Stimulated activated CD4-positive, alpha-beta T cell treated with anti-CD3 and anti-CD28 coated beads, Interleukin-4, amount 100 ng/mL, for 4 hours (primary cell): ENCODE measurements around the gene C2CD2.

Experiments
- DNase-seq, 2 experiments: peaks; one replicate each; pipeline ENCODE4 v3.0.0-alpha.2; 2020

Gene C2CD2

DNA sequence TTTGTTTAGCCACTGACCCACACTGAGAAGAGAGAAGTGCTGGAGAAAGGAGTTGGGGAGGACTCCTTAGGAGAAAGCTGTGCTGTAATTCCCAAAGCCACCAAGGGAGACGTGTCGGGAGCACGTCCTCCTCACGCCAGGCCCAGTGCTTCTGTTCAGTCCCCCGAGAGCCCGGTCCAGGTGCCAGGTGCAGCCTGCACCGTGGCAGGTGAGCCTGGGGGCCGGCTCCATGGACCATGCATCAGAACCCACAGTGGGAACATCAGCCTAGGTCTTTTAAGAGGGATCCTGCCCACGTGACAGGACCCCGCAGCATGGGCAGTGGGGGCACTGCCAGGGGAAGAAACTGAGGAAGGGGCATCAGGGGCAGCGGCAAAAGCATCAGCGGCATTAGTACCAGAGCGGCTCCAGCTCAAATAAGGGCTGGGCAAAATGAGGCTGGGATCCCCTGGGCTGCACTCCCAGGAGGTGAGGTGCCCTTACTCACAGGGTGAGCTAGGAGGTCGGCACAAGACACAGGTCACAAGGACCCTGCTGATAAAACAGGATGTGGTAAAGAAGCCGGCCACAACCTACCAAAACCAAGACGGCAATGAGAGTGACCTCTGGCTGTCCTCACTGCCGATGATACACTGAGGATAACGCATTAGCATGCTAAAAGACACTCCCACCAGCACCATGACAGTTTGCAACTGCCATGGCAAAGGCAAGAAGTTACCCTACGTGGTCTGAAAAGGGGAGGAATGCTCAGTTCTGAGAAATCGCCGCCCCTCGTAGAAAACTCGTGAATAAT lies 50.1 kb downstream of the C2CD2 start:
- no peak for DNase-seq

DNA sequence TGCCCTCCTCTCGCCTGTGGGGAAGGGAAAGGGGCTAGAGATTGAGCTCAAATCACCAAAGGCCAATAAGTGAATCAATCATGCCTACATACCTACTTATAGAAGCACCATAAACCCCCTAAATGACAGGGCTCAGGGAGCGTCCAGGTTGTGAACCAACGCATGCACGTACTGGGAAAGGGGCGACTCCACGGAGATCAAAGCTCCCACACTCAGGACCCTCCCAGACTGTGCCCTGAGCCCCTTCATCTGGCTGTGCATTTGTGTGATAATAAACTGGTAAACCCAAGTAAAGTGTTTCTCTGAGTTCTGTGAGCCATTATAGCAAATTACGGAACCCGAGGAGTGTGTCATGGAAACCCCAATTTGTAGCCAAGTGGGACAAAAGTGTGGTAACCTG lies 50.9 kb downstream of the C2CD2 start:
- no peak for DNase-seq

DNA sequence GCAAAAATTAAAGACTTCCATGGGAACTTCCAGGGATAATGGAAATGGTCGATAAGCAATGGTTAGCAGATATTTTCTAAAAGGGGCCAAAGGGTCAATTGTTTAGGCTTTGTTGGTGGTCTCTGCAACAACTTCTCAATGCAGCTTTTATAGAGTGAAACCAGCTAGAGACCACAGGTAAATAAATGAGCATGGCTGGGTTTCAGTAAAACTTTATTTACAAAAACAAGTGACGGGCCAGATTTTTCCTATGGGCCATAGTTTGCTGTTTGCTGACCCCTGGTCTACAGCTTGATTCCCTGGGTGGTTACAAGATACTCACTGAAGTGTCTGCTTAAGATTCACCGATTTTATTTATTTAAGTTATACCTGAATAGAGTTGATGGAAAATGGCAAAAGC lies 52.0 kb downstream of the C2CD2 start:
- no peak for DNase-seq

DNA sequence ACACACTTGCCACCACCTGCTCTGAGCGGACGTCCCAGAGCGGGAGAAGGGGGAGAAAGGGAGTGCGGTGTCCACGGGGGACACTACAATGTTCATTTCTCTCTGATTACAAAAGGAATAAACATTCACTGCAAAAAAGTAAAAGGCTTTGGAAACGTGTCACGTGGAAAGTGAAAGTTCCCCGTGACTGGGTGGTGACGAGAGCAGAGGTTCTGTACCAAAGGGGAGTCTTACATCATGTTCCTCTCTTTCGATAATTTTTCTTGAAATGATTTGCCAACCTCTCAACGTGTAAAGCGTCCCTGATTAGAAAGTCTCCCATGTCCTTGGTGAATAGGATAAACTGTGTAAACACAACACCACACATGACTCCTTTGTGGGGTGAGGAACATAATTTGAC lies 52.7 kb downstream of the C2CD2 start:
- no peak for DNase-seq

DNA sequence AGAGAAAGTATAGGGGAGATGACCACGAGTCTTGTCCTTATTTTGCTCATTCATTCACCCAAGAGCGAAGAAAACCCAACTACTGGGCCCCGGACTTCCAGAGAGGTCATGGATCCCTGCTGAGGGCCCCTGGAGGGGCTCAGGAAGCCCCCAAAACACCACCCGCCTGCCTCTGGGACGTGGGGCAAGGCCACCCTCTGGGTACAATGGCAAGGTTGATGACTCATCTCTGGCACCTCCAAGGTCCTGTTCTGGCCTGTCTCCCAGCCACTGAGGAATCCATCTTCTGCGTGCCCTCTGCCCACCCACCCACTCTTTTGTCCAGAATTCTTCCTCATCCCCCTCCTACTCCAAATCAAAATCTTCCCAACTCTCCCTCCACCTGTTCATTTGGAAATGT lies 53.4 kb downstream of the C2CD2 start:
- DNase-seq, result no peak

DNA sequence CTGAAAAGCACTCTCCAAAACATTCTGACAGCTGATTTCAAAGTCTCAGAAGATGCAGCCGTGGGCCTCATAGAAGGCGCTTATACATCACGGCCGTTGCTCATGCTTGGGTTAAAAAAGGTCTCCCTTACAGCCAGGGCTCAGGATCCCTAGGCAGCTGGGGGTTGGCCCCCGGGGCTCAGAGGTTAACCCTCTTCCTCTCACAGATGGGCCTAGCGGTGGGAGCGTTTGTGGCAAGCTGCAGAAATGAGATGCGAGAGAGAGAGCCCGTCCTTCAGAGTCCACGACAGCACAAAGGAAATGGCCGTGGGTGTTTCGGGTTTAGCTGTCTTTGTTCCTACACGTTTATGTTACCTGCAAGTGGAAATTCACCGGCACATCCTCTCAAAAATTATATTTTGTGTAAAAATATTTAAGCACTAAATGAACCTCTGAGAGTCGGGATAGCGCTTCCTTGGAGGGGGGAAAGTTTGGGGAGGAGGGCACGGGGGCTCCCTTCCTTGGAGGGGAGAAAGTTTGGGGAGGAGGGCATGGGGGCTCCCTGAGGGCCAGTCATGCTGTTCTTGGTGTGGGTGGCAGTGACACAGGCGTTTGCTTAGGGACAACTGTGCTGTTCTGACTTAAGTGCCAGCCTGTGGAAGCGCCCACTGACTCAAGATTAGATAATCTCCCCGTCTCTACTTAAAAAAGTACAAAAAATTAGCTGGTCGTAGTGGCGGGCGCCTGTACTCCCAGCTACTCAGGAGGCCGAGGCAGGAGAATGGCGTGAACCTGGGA lies 54.2 kb downstream of the C2CD2 start:
- peak; percentile 37 to 38 for DNase-seq

DNA sequence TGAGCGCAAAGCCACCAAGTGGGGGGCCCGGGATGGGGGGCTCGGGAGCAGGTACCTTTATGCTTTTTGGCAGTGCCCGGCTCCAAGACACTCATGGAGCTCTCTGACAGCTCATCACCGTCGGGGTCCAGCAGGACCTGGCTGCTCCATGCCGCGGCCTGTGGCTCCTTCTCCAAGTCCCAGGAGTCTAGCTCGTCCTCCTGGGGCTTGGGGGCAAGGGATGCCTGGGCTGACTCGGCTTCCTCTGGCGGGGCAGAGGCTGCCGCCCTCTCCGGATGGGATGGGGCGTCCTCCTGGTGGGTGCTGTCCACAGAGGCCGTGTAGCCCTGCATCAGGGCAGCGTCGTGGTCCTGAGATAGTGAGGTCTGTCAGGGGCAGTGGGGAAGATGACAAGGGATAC lies 54.8 kb downstream of the C2CD2 start:
- no peak for DNase-seq

DNA sequence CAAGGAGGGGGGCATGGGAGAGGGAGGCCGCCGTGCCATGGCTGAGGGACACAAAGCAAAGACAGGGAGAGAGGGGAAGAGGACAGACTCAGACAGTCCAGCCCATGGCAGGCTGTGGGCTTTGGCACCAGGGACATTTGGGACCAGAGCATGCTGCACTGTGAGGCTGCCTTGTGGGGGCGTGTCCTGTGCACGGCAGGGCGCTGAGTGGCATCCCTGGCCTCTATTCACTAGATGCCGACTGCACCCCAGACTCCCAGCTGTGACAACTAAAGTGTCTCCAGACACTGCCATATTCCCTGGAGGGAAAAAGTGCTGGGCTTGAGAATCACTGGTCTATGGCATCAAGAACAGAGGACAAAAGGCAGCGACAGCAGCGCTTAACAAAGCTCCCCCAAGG lies 56.1 kb downstream of the C2CD2 start:
- DNase-seq, result no peak

DNA sequence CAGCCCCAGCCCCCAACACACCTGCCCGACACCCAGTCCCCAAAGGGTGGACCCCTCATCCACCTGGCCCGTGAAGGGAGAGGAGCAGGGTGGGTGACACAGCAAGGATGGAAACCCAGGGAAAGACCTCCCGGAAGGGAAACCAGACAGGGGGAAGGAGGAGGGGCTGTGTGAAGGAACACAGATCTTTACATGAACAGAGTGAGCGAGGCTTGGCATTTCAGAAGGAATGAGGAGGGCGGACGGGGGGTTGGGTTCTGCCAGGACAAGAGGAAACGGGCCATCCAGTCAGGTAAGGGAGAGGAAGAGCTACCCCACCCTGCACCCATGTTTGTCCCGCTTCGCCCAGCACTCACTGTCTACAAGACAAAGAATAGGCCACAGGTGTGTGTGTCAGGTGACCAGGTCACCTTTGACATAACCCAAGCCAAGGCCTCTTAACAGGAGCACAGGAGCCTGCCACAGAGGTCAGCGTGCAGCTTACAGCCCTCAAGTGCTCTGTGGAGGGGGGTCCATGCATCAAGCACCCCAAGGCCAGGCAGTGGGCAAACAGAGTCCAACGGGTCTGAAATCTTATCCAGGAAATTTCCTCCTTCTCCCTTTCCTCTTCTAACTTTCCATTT lies 56.7 kb downstream of the C2CD2 start:
- no peak for DNase-seq

DNA sequence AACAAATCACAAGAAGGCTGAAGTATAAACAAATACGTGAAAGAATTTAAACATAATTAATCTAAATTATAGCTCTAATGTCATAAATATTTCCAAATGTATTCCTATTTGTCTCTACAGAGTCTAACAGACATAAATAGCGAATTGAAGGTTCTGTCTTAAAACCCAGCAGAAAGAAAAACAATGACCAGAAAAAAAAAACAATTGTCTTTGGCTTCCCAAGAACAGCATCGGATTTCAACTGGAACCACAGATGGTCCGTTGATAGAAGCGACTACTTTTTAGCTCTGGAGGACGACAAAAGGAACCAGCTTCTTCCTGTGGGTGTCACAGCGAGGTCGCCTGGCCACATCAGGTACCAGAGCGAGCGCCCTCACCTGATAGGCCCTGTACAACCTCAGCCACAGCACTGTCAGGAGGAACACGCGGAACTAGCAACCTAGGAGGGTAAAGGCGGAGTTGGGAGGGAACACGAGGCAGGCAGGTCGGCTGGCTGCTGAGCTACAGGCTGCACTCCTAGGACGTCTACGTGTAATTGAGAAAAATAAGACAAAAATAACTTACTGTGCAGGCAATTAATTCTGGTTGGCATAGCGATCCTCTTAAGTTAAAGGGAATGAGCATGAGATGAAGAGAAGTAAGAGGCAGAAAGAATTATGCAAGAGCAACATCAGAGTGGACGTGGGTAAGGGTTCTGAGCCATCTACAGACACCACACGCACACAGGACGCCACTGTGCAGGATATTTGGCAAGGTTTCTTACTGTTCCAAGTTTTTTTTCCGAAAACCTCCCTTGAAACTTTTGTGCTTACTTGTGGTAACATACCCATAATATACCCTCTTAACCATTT lies 58.0 kb downstream of the C2CD2 start:
- peak; percentile 45 to 66 for DNase-seq

DNA sequence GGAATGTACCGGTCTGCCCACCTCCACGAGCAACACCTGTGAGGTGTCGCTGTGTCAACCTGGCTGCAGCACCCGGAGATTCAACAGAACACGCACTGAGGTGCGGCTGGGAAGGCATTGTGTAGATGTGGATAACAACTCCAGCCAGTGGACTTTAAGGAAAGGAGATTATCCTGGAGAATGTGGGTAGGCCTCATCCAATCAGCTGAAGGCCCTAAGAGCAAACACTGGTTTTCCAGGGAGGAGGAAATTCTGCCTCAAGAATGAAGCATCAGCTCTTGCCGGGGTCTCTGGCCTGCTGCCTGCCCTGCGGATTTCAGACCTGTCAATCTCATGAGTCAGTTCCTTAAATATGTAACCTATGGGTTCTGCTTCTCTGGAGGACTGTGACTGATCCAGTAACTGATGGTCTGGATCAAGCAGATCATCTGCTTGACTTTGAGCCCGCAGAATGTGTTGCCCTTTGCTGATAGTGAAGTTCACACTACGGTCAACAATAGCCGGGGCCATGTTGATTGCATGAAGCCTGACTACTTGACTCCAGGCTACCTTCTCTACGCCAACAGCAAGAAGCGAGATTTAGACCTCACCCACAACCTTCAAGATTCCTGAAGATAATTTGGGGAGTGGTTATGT lies 58.8 kb downstream of the C2CD2 start:
- DNase-seq, result no peak

DNA sequence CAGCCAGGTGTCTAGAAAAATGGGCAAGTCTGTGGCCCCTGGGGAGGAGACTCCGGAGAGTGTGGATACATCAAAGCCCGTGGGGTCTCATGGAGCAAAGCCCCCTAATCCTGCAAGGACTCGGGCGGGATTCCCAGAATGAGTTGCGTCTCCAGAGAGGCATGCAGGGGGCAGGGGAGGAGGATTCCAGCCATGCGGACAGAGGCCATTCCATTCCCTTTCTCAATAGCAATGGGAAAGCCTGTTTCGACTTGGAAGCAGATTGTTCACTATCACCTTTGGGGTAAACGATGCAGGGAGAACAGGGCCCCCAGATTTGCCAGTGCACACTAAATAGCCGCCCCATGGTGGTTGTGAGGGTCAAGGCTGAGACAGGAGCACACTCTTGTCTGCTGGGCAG lies 59.3 kb downstream of the C2CD2 start:
- no peak for DNase-seq

DNA sequence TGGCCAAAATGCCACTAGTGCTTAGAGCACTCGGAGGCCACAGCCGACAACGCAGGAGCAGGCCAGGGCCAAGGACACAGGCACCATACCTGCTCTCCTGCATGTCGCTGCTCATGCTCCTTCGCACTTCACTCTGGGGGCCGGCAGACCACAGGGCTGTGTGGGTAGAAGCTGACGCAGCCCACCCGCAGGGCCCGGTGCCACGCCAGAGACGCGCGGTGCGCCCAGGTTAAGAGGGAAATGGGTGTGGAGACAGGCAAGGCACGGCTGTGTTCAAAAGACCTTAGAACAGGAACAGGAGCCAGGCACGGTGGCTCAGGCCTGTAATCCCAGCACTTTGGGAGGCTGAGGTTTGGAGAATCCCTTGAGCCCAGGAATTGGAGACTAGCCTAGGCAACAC lies 61.1 kb downstream of the C2CD2 start:
- DNase-seq, result no peak

DNA sequence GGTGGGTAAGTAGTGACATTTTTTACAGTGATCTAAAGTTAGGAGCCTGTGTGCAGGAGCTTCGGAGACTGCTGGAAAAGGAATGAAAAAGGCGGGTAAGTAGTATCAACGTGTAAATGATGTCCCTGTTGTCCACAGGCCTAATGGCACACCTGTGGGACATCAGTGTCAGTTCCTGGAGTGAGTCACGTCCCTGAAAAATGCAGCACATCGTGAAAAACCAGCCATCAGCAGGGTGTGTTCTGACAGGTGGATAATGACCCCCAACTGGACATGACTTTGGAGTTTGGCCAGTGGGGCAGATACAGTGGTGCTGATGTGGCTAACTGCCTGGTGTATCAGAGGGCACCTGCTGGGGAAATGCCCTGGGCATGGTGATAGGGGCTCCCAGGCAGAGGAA lies 62.7 kb downstream of the C2CD2 start:
- no peak for DNase-seq

DNA sequence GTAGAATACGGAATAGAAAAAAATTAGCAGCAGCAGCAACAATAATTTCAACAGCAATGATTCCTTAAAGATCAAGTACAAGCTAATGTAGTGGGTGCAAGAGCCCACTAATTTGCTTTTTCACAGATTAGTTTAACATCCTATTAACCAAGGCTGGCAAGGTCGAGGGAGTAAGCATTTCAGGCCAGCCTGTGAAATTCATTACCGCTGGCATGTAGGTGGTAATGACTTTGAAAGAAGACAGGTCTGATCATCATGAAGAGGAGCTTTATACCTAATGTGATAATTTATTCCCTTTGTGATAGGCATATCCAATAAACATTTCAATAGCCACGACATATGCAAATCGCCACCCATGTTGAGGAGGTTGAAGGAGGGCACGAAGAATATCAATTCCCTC lies 63.5 kb downstream of the C2CD2 start:
- DNase-seq, result no peak

DNA sequence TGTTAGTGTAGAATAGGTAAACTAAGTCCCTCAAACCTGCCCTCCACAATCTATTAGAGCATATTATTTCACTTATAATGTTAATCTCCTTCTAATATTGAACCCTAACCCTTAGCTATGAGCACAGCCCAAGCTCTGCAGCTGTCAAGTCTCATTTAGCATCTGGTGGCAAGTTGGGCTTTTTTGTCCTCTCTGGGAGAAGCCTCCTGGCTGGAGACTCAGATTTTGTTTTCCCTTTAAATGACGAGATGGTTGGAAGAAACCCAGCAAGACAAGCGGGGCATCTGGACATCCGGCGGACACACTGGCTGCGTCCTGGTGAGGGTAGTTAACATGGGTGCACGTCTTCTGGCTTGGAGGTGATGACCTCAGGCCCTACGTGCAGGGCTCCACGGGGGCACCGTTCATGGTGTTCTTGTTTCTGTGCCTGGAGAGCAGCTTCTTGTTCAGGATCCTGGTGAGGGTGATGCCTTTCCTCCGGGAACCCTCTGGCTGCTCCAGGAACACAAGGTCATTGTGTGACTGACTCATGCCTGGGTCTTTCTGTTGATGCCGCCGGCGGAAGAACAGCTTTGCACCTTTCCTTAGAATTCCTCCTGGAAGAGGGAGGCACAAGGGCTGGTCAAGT lies 65.0 kb downstream of the C2CD2 start:
- DNase-seq, result no peak

DNA sequence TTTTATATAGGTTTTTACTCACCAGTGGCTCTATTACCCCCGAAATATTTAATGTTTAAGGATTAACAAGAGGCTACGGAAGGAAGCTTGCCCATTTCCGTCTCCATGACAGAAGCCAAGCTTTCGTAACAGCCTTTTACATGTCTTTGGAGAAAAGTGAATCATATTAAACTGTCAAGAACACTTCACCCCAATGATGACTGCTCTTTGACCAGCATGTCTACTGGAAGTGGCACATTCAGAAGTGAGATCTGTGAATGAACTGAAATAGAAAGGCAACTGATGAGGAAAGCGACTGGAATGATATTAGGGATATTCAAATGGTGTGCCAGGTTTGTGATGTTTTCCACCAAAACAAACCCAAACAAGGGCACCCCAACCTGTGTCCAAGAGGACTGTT lies 66.2 kb downstream of the C2CD2 start:
- no peak for DNase-seq

DNA sequence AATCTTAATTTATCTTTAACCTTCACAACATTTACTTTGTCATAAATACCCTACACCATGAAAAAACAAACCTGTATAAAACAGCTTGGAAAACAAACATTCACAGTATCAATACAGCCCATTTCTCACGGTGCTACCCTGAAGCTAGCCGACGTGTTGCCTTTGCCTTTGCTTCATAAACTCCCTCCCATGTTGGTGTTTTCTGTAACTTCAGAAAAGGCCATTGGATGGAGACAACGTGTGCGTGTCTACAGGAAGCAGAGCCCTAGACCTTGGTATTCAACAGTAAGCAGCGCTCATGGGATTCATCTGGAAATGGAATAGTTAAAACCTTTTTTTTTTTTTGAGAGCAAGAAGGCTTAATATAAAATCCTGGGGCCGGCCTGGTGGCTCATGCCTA lies 67.5 kb downstream of the C2CD2 start:
- no peak for DNase-seq

DNA sequence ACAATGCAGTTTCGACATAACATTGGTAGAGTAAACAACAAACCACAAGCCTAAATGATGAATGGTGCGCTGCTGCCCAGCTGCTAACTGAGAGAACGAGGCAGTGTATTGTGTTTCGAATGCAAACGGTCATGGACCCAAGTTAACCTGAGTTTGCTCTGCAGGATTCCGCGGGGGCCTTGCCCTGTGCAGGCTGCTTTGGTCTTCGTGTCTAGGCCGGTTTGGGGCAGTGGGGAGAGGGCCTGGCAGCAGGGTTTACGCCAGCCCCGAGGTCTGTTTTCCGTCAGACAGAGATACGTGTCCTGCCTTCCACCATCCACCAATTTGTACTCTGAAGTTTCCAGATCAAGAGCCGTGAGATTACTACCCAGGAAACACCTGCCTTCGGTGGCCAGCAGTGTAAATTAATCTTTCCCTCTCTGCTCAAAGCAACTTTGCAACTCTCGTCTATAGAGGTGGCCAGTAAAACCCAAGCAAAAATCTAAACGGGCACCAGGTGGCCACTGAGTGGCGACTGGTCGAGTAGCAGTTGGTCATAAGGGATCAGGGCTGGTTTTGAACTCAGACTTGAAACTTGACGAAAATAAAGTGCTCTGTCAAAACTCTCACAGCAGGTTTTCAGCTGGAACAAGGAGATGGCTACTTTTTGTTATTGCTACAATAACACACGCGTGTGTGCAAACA lies 68.3 kb downstream of the C2CD2 start:
- no peak for DNase-seq

DNA sequence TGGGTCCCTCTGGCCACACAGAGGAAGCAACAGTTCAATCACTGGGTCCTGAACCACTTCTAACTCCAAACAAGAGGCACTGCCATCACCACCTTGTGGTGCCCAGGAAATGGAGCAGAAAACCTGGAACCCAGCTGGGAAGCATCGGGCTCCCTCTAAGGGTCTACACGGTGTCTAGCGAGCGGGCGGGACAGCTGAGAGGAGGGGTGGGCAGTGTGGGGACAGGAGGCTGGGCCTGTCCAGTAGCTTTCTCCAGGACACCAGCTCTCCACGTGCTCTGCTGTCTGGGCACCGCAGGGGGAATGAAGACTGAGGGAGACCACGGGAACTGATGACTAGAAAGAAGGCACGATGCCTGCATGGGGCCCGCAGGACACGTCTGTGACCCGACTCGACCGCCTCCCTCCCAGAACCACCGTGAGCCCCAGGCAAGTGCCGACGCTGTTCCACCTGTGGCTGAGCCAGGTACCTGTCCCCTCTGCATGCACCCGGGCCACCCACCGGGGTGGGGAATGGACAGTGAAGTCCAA lies 69.3 kb downstream of the C2CD2 start:
- no peak for DNase-seq

DNA sequence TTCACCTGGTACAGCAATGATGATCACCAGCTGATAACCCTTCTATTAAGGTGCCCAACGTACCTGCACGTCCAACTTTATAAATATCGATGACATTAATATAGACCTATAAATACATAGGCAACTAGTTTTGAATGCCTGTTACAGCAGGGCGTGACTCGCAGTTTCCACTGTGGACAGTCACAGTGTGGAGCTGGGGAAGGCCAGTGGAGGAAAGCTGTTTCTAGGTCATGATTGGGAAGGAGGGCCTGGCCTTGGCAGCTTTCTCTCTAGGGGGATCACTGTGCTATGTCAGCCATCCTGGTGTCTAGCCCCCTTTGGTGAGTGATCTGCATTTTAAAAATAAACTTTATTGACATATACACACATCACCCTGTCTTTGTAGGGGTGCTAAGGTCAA lies 70.2 kb downstream of the C2CD2 start:
- no peak for DNase-seq
